Hepatocyte (in vitro differentiated cells): ENCODE measurements around the gene AUTS2. TPM values are rescaled to one million over a fixed set of nuclear protein-coding genes. Genes with fewer than 3 reads are reported as not detected.

Experiments used
- DNase-seq: peaks from one replicate; pipeline ENCODE4 v3.0.0-alpha.2; 2016; ENCODE audit warnings: low spot score
- H2AFZ ChIP-seq: fragments of 200-600 bp; sonication (generic); 2 replicates; pipeline ENCODE4 v1.6.0; 2016; ENCODE audit warnings: antibody characterized with exemption, mild to moderate bottlenecking
- H3K27ac ChIP-seq: fragments of 200-600 bp; sonication (generic); 2 replicates; pipeline ENCODE4 v1.5.1; 2016; ENCODE audit warnings: mild to moderate bottlenecking
- H3K27me3 ChIP-seq: fragments of 200-600 bp; sonication (generic); 2 replicates; pipeline ENCODE4 v1.6.1; 2016
- H3K36me3 ChIP-seq: fragments of 200-600 bp; sonication (generic); replicated peaks from 2 replicates; pipeline ENCODE4 v1.5.1; 2016; ENCODE audit warnings: low read depth; ENCODE audit not compliant: insufficient read depth
- H3K4me1 ChIP-seq: fragments of 200-600 bp; sonication (generic); 2 replicates; pipeline ENCODE4 v1.5.1; 2016; ENCODE audit warnings: mild to moderate bottlenecking, moderate library complexity; ENCODE audit not compliant: insufficient read depth
- H3K4me2 ChIP-seq: fragments of 200-600 bp; sonication (generic); 2 replicates; pipeline ENCODE4 v1.6.0; 2016
- H3K4me3 ChIP-seq: fragments of 200-600 bp; sonication (generic); 2 replicates; pipeline ENCODE4 v1.5.1; 2016; ENCODE audit warnings: mild to moderate bottlenecking
- H3K79me2 ChIP-seq: fragments of 200-600 bp; sonication (generic); 2 replicates; pipeline ENCODE4 v1.6.0; 2017; ENCODE audit warnings: mild to moderate bottlenecking
- H3K9me2 ChIP-seq: fragments of 200-600 bp; sonication (generic); replicated peaks from 2 replicates; pipeline ENCODE4 v1.6.0; 2017; ENCODE audit warnings: mild to moderate bottlenecking; ENCODE audit not compliant: insufficient read depth
- H3K9me3 ChIP-seq: fragments of 200-600 bp; sonication (generic); 2 replicates; pipeline ENCODE4 v1.5.1; 2016; ENCODE audit warnings: low read depth, mild to moderate bottlenecking
- H4K20me1 ChIP-seq: fragments of 200-600 bp; sonication (generic); 2 replicates; pipeline ENCODE4 v1.6.0; 2016; ENCODE audit warnings: mild to moderate bottlenecking; ENCODE audit not compliant: insufficient read depth, poor library complexity, severe bottlenecking
- CTCF ChIP-seq: fragments of 200-600 bp; sonication (generic); IDR thresholded peaks from 2 replicates; pipeline ENCODE4 v1.5.1; 2016; ENCODE audit warnings: antibody characterized with exemption, mild to moderate bottlenecking; ENCODE audit not compliant: poor library complexity
- EZH2 ChIP-seq: fragments of 200-600 bp; sonication (generic); IDR thresholded peaks from 2 replicates; pipeline ENCODE4 v1.6.1; 2016; ENCODE audit warnings: antibody characterized with exemption, mild to moderate bottlenecking, borderline replicate concordance
- EZH2phosphoT487 ChIP-seq: fragments of 200-600 bp; sonication (generic); IDR thresholded peaks from one replicate; pipeline ENCODE4 v1.6.1; 2018; ENCODE audit warnings: antibody characterized with exemption, mild to moderate bottlenecking, low read depth, moderate library complexity; ENCODE audit not compliant: unreplicated experiment, severe bottlenecking
- WGBS: methylation state at CpG from one replicate; pipeline ENCODE4 v1.1.6; 2016; ENCODE audit warnings: low lambda C conversion rate; ENCODE audit errors: missing lambda C conversion rate; 5-methylcytosine and 5-hydroxymethylcytosine counted together
- polyA plus RNA-seq: library from polyadenylated mRNA; unstranded; fragments of >200 nt; fragmentation: Nextera tagmentation; extraction: Ambion mirVana; gene quantifications from 2 replicates; pipeline ENCODE4 v1.2.1, GENCODE V29; 2016
- total RNA-seq: library from RNA; depleted of rRNA; stranded (reverse); fragments of >200 nt; gene quantifications from 2 replicates; pipeline ENCODE4 v1.2.3, GENCODE V29; 2014

Gene AUTS2
- total and polyA plus RNA-seq, 2 experiments from 2014 or later = 34.4 to 40.9 TPM

- 63% methylated on average over 2 of the region's 2 CpGs for WGBS
- no peak overlapping the region for H3K4me2 ChIP-seq
- H3K4me3 ChIP-seq = no peak overlapping the region
Observed at GRCh38 chr7:70734411-70734810, 1136.1 kb downstream of the AUTS2 start.

GRCh38 chr7:70735313-70735712 lies 1137.0 kb downstream of the AUTS2 start:
- Histone ChIP-seq H3K4me1 (peaks cover 29% of the 10 kb centered on the region), H3K27me3 (no peaks in the 10 kb centered on the region), H3K9me3 (peaks cover 3% of the 10 kb centered on the region), H3K79me2 (peaks cover 83% of the 10 kb centered on the region), H3K9me2 (no peaks in the 10 kb centered on the region), H3K4me3 (no peak overlapping the region), H2AFZ (no peak overlapping the region), H3K36me3 (no peaks in the 10 kb centered on the region), H4K20me1 (peaks cover 60% of the 10 kb centered on the region), H3K4me2 (no peak overlapping the region), H3K27ac (no peak overlapping the region)
- WGBS = 92% methylated on average over 11 of the region's 11 CpGs
- no peak for DNase-seq
- TF ChIP-seq EZH2 = no peak

More at GRCh38 chr7:70734411-70734810, 1136.1 kb downstream of the AUTS2 start:
- no peaks in the 10 kb centered on the region for H3K27me3 ChIP-seq
- H3K4me1 ChIP-seq = peaks cover 29% of the 10 kb centered on the region
- H4K20me1 ChIP-seq = peaks cover 58% of the 10 kb centered on the region
- no peaks in the 10 kb centered on the region for H3K36me3 ChIP-seq
- no peak for TF ChIP-seq EZH2
- TF ChIP-seq EZH2phosphoT487 = no peak
- TF ChIP-seq CTCF = no peak
- H3K27ac ChIP-seq = no peak overlapping the region
- peaks cover 83% of the 10 kb centered on the region for H3K79me2 ChIP-seq
- DNase-seq = no peak
- peaks cover 3% of the 10 kb centered on the region for H3K9me3 ChIP-seq
- H2AFZ ChIP-seq = no peak overlapping the region
- no peaks in the 10 kb centered on the region for H3K9me2 ChIP-seq

GRCh38 chr7:70736715-70737460 lies 1138.6 kb downstream of the AUTS2 start:
- Histone ChIP-seq H3K79me2 (peaks cover 86% of the 10 kb centered on the region), H4K20me1 (peaks cover 65% of the 10 kb centered on the region), H3K9me3 (no peaks in the 10 kb centered on the region), H3K4me1 (peaks cover 29% of the 10 kb centered on the region), H3K4me2 (peak overlapping the region; percentile 63), H3K36me3 (no peaks in the 10 kb centered on the region), H2AFZ (no peak overlapping the region), H3K9me2 (no peaks in the 10 kb centered on the region), H3K27me3 (no peaks in the 10 kb centered on the region), H3K27ac (no peak overlapping the region), H3K4me3 (no peak overlapping the region)
- no peak for DNase-seq
- 46% methylated on average over 11 of the region's 11 CpGs for WGBS
- TF ChIP-seq EZH2phosphoT487 = no peak
- no peak for TF ChIP-seq CTCF

- DNase-seq = peak; percentile 41
- no peaks in the 10 kb centered on the region for H3K9me3 ChIP-seq
- 65% methylated on average over 8 of the region's 8 CpGs for WGBS
- H3K4me2 ChIP-seq = no peak overlapping the region
- no peak overlapping the region for H3K4me3 ChIP-seq
- H2AFZ ChIP-seq = no peak overlapping the region
- TF ChIP-seq CTCF (no peak), EZH2phosphoT487 (no peak), EZH2 (no peak)
- H3K9me2 ChIP-seq = no peaks in the 10 kb centered on the region
- H3K36me3 ChIP-seq = no peaks in the 10 kb centered on the region
- peaks cover 88% of the 10 kb centered on the region for H3K79me2 ChIP-seq
- no peaks in the 10 kb centered on the region for H3K27me3 ChIP-seq
- H3K4me1 ChIP-seq = peaks cover 29% of the 10 kb centered on the region
- H4K20me1 ChIP-seq = peaks cover 62% of the 10 kb centered on the region
- no peak overlapping the region for H3K27ac ChIP-seq
Observed at GRCh38 chr7:70738151-70738885, 1140.0 kb downstream of the AUTS2 start.
